ENCODE data around the gene BRSK2.
"Not testable (repeated sequence)": the region's sequence is repeated elsewhere in the genome, so short reads cannot be mapped to it uniquely, and the experiment has no call there.

The BRSK2 gene

GRCh38 chr11:1354125-1354938, 35.4 kb upstream of the BRSK2 start:
- no peak for DNase-seq

- DNase-seq: no peak
Measured at GRCh38 chr11:1356007-1356435, 33.7 kb upstream of the BRSK2 start.

- no peak for DNase-seq
Measured at GRCh38 chr11:1356478-1356960, 33.2 kb upstream of the BRSK2 start.

GRCh38 chr11:1358286-1358685, 31.4 kb upstream of the BRSK2 start:
- no peak for DNase-seq

- DNase-seq: not testable (repeated sequence)
Measured at GRCh38 chr11:1358931-1359330, 30.8 kb upstream of the BRSK2 start.

- DNase-seq: no peak
Measured at GRCh38 chr11:1359556-1359955, 30.2 kb upstream of the BRSK2 start.

GRCh38 chr11:1360181-1360834, 29.4 kb upstream of the BRSK2 start:
- DNase-seq: no peak

GRCh38 chr11:1360835-1361357, 28.8 kb upstream of the BRSK2 start:
- no peak for DNase-seq

- DNase-seq: no peak
Measured at GRCh38 chr11:1361882-1362281, 27.9 kb upstream of the BRSK2 start.

GRCh38 chr11:1367721-1368120, 22.0 kb upstream of the BRSK2 start:
- DNase-seq: no peak

- DNase-seq: no peak
Measured at GRCh38 chr11:1368216-1368615, 21.5 kb upstream of the BRSK2 start.

- DNase-seq: no peak
Measured at GRCh38 chr11:1368966-1369365, 20.8 kb upstream of the BRSK2 start.

GRCh38 chr11:1369371-1370005, 20.2 kb upstream of the BRSK2 start:
- DNase-seq: no peak

GRCh38 chr11:1370186-1371025, 19.3 kb upstream of the BRSK2 start:
- no peak for DNase-seq

GRCh38 chr11:1371026-1371325, 18.8 kb upstream of the BRSK2 start:
- no peak for DNase-seq

GRCh38 chr11:1371377-1371776, 18.4 kb upstream of the BRSK2 start:
- no peak for DNase-seq

GRCh38 chr11:1371836-1372465, 17.8 kb upstream of the BRSK2 start:
- no peak for DNase-seq

- no peak for DNase-seq
Measured at GRCh38 chr11:1372660-1373059, 17.1 kb upstream of the BRSK2 start.

- DNase-seq: no peak
Measured at GRCh38 chr11:1373536-1374214, 16.1 kb upstream of the BRSK2 start.

GRCh38 chr11:1375161-1375954, 14.4 kb upstream of the BRSK2 start:
- no peak for DNase-seq

GRCh38 chr11:1375955-1376258, 13.8 kb upstream of the BRSK2 start:
- DNase-seq: no peak
